ENCODE results near the gene CXCL1. TPM values are rescaled to one million over a fixed set of nuclear protein-coding genes. Genes with fewer than 3 reads are reported as not detected.

Gene CXCL1
- total and polyA plus RNA-seq, 5 experiments from 2014 or later, result not detected

DNA sequence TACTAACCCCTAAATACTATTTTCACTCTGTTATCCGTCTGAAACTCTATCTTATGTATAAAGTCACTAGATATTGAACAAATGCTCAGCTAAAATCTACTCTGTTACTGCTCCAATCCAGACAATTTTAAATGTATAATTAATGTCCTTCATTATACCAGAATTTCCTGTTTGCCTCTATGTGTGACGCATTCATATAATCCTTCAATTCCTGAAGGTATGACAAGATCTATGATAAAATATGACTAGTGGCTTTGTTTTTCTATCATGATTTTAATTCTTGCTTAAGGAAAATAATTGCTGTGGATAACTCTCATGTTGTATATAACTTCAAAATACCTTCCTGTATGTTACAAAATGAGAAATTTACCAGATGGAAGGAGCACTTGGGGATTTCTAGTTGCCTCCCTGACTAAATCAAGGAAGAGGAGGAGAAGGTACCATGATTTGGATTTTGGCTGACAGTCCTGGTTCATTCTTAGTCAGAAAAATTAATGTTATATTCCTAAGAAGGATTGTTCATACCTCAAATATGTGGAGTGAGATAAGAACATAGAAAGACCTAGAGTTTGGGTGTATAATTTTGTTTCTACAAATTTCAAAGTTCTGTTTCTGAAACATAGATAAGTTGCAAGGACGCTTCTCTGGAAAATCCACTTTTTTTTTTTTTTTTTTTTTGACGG lies 27.8 kb upstream of the CXCL1 start:
- Mint-ChIP-seq H3K4me1 (peaks cover 0 to 3% (median 1%) of the 10 kb centered on the region in 4 donors), H3K4me3 (no peak overlapping the region), H3K9me3 (peaks cover 0 to 4% (median 0%) of the 10 kb centered on the region in 9 donors), H3K36me3 (peaks cover 0 to 7% (median 0%) of the 10 kb centered on the region in 3 donors), H3K27me3 (peaks cover 10 to 28% (median 13%) of the 10 kb centered on the region in 5 donors), H3K27ac (no peak overlapping the region)
- POLR2A ChIA-PET, result no interaction called here
- ATAC-seq (no peak), DNase-seq (no peak)

DNA sequence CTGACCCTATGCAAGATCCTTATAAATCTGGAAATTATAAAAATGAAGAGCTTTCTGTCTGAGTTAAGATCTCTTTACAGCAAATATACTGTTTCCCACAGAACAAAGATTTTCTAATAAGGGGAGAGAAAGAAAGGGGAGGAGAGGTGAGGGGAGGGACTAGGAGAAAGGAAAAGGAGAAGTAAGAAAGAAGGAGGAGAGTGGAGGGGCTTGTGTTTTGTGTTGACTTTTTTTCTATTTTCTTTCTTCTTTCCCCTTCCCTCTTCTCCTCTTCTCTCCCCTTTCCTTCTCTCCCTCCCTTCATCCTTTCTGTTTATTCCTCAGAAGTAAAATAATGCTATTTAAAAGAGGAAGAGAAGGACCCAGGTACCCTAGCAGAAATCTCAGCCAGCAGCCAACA lies 26.5 kb upstream of the CXCL1 start:
- DNase-seq (no peak), ATAC-seq (no peak)
- POLR2A ChIA-PET, result no interaction called here
- H3K4me3 Mint-ChIP-seq, result no peak overlapping the region
- no peak overlapping the region for H3K27ac Mint-ChIP-seq
- peaks cover 2 to 15% (median 4%) of the 10 kb centered on the region in 5 donors for H3K27me3 Mint-ChIP-seq
- H3K9me3 Mint-ChIP-seq, result peaks cover 0 to 2% (median 0%) of the 10 kb centered on the region in 9 donors
- no peaks in the 10 kb centered on the region for H3K36me3 Mint-ChIP-seq
- no peaks in the 10 kb centered on the region for H3K4me1 Mint-ChIP-seq

DNA sequence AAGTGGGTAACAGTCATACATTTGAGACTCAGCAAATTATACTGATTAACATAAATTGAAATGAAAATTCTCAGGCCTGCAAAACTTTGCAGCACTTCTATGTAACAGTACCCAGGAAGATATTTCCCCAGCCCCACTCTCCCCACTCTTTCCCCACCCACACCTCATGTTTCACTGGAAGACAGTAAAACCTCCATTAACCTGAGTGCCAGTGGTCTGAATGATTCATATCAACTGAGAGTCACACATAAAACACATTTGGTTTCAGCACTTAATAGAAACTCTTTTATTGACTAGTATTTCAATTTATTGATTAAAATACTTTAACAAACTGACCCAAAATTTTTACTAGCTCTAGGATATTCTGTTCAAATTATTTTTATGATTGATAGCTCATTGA lies 25.8 kb upstream of the CXCL1 start:
- POLR2A ChIA-PET, result no interaction called here
- H3K36me3 Mint-ChIP-seq, result no peaks in the 10 kb centered on the region
- H3K9me3 Mint-ChIP-seq, result peaks cover 0 to 2% (median 0%) of the 10 kb centered on the region in 9 donors
- H3K27me3 Mint-ChIP-seq, result peaks cover 2 to 14% (median 4%) of the 10 kb centered on the region in 5 donors
- ATAC-seq (no peak), DNase-seq (no peak)
- no peaks in the 10 kb centered on the region for H3K4me1 Mint-ChIP-seq
- H3K4me3 Mint-ChIP-seq, result no peak overlapping the region
- no peak overlapping the region for H3K27ac Mint-ChIP-seq

DNA sequence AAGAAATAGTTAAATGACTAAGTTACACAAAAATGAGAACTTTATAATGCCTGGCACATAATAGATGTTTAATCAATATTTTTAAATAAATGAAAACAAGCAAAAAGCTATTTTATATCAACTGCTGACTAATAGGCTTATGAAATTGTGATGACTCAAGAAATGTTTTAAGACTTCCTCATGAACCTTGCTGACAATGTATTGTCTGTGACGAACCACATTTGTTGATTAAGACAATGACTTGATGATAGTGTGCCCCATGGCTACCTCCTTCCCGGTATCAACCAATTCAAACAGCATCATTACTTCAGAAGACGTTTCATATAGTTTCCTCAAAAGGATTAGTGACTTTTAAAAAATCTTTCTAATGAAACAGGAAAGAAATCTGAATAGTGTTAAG lies 24.8 kb upstream of the CXCL1 start:
- no peaks in the 10 kb centered on the region for H3K36me3 Mint-ChIP-seq
- H3K27ac Mint-ChIP-seq, result no peak overlapping the region
- DNase-seq (no peak), ATAC-seq (no peak)
- POLR2A ChIA-PET, result no interaction called here
- H3K27me3 Mint-ChIP-seq, result peaks cover 2 to 6% (median 4%) of the 10 kb centered on the region in 5 donors
- H3K4me3 Mint-ChIP-seq, result no peak overlapping the region
- H3K4me1 Mint-ChIP-seq, result no peaks in the 10 kb centered on the region
- peaks cover 0 to 2% (median 0%) of the 10 kb centered on the region in 9 donors for H3K9me3 Mint-ChIP-seq

DNA sequence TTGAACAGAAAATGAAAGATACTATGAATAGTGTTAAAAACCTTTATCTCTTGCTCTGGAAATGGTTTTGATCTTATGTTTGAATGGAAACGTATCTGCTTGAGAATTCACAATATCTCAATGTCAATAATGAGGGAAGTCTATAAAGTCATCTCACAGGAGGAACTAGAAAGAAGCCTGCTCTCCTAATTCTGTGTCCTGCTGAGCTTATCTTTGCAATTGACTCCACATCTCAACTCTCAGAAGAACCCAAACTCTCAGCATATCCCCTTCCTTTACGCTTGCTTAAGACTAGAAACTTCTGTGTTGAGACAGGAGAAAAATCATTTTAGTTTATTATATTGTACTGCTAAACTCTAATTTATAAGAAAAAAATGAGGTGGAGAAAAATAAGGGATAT lies 24.4 kb upstream of the CXCL1 start:
- H3K27me3 Mint-ChIP-seq, result peaks cover 0 to 2% (median 1%) of the 10 kb centered on the region in 5 donors
- DNase-seq, result no peak
- H3K4me1 Mint-ChIP-seq, result no peaks in the 10 kb centered on the region
- no peaks in the 10 kb centered on the region for H3K36me3 Mint-ChIP-seq
- H3K4me3 Mint-ChIP-seq, result no peak overlapping the region
- POLR2A ChIA-PET, result no interaction called here
- peaks cover 0 to 2% (median 0%) of the 10 kb centered on the region in 9 donors for H3K9me3 Mint-ChIP-seq
- H3K27ac Mint-ChIP-seq, result no peak overlapping the region
- no peak for ATAC-seq

DNA sequence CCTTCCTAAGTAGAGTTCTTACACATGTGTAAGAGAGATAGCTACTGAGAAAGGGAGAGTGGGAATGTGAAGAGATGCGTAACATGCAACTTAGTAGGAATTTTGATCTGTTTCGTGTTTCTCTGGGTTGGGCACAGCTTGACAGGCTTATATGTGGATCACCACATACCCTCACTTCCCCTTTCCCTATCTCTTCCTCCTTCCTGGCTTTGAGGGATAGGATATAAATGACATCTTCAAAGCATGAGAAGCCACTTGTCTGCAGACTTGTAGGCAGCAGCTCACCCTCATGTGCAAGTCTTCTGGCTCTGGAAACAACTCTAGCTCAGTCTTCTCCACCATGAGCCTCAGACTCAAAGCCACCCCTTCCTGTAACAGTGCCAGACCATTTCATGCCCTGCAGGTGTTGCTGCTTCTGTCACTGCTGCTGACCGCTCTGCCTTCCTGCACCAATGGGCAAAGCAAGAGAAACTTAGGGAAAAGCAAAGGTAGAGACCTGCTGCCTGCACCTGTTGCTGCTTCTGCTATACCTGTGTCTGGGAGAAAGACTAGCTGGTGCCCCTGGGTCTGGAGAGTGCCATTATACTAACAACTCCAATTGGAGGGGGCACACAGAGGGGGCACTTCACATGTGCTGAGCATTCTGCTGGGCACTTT lies 21.5 kb upstream of the CXCL1 start:
- no peak for ATAC-seq
- no peak for DNase-seq
- H3K27me3 Mint-ChIP-seq, result no peaks in the 10 kb centered on the region
- POLR2A ChIA-PET, result no interaction called here
- H3K4me3 Mint-ChIP-seq, result no peak overlapping the region
- H3K4me1 Mint-ChIP-seq, result no peaks in the 10 kb centered on the region
- H3K27ac Mint-ChIP-seq, result no peak overlapping the region
- H3K9me3 Mint-ChIP-seq, result peaks cover 0 to 4% (median 0%) of the 10 kb centered on the region in 9 donors
- H3K36me3 Mint-ChIP-seq, result no peaks in the 10 kb centered on the region

DNA sequence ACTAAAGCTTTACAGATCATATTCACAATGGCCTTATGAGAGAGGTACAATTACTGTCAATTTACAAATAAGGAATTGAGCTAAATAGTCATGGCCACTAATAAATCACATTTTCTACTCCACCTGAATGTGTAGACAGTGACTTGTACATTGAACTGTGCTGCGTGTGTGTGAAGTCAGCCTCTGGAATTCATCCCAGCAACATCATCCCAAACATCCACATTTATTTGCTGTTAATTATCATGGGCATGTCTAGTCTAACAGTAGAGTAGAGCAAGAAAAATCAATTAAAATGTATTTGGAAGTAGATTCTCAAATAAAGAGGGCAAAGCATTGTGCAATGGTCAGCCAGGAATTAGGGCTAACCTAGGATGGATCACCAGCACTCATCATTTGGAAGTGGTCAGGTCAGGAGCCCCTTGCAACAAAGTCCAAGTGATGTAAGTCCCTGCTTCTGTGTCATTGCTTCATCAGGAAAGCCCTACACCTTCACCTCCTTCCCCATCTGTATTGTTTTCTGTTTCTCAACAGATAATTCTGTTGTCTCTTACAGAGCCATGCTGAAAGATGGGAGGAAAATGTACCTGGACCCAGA lies 20.9 kb upstream of the CXCL1 start:
- Mint-ChIP-seq H3K27ac (no peak overlapping the region), H3K36me3 (no peaks in the 10 kb centered on the region), H3K4me1 (no peaks in the 10 kb centered on the region), H3K4me3 (no peak overlapping the region), H3K9me3 (peaks cover 0 to 4% (median 0%) of the 10 kb centered on the region in 9 donors), H3K27me3 (no peaks in the 10 kb centered on the region)
- no peak for ATAC-seq
- DNase-seq, result no peak
- POLR2A ChIA-PET, result no interaction called here

DNA sequence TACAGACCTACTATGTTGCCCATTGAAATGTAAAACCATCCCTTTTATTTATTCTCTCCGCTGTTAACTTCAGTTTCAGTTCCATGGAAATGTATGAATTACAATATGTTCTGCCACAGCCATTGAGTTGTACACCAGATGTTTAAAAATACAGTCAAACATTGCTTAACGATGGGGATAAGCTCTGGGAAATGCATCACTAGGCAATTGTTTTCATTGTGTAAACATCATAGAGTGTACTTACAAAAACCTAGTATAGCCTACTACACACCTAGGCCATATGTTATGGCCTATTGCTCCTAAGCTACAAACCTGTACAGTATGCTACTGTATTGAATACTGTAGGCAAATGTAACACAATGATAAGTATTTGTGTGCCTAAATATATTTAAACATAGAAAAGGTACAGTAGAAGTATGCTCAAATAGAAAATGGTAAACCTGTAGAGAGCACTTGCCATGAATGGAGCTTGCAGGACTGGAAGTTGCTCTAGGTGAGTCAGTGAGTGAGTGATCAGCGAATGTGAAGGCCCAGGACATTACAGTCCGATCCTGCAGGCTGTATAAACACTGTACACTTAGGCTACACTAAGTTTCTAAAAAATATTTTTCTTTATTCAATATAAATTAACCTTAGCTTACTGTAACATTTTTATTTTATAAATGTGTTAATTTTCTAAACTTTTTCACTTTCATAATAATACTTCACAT lies 18.8 kb upstream of the CXCL1 start:
- H3K36me3 Mint-ChIP-seq, result no peaks in the 10 kb centered on the region

DNA sequence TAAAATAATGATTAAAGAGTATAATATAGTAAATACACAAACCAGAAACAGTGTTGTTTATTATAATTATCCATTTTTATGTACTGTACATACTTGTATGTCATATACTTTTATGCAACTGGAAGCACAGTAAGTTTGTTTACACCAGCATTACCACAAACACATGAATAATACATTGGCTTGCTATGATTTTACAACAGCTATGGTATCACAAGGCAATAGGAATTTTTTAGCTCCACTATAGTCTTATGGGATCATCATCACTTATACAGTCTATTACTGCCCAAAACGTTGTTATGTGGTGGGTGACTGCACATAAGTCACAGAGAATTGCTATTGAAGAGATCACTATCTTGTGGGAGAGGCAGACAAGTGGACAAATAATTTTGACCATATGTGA lies 17.9 kb upstream of the CXCL1 start:
- Mint-ChIP-seq H3K4me3 (no peak overlapping the region), H3K36me3 (no peaks in the 10 kb centered on the region), H3K9me3 (peaks cover 0 to 4% (median 0%) of the 10 kb centered on the region in 9 donors), H3K4me1 (no peaks in the 10 kb centered on the region), H3K27ac (no peak overlapping the region), H3K27me3 (peaks cover 1 to 8% (median 5%) of the 10 kb centered on the region in 5 donors)
- ATAC-seq, result no peak
- DNase-seq, result no peak
- POLR2A ChIA-PET, result no interaction called here

More for the DNA sequence above, 18.8 kb upstream of the CXCL1 start:
- no peaks in the 10 kb centered on the region for H3K4me1 Mint-ChIP-seq
- no peak for DNase-seq
- ATAC-seq, result no peak
- POLR2A ChIA-PET, result no interaction called here
- peaks cover 1 to 8% (median 5%) of the 10 kb centered on the region in 5 donors for H3K27me3 Mint-ChIP-seq
- no peak overlapping the region for H3K4me3 Mint-ChIP-seq
- H3K27ac Mint-ChIP-seq, result no peak overlapping the region
- peaks cover 0 to 4% (median 0%) of the 10 kb centered on the region in 9 donors for H3K9me3 Mint-ChIP-seq

DNA sequence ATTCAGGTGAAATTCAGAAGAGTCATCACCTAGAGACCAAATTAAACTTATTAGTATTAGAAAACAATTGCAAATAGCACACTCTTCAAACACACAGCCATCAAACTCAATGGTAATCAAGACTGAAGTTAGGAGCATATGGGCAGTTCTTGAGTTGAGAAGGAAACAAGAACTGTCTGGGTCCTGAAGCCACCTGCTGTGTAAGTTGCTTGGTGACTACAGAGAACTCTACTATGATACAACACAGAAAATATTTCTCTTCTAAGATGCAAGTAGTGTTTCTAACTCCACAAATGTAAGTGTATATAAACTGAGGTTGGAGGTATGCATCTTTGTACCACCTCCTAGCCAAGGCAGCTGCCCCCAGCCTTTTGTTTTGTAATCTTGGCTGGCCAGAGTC lies 16.4 kb upstream of the CXCL1 start:
- POLR2A ChIA-PET, result no interaction called here
- H3K4me3 Mint-ChIP-seq, result no peak overlapping the region
- H3K4me1 Mint-ChIP-seq, result no peaks in the 10 kb centered on the region
- no peaks in the 10 kb centered on the region for H3K36me3 Mint-ChIP-seq
- H3K27ac Mint-ChIP-seq, result no peak overlapping the region
- peaks cover 0 to 4% (median 0%) of the 10 kb centered on the region in 9 donors for H3K9me3 Mint-ChIP-seq
- ATAC-seq (no peak), DNase-seq (no peak)
- H3K27me3 Mint-ChIP-seq, result peaks cover 1 to 8% (median 5%) of the 10 kb centered on the region in 5 donors

DNA sequence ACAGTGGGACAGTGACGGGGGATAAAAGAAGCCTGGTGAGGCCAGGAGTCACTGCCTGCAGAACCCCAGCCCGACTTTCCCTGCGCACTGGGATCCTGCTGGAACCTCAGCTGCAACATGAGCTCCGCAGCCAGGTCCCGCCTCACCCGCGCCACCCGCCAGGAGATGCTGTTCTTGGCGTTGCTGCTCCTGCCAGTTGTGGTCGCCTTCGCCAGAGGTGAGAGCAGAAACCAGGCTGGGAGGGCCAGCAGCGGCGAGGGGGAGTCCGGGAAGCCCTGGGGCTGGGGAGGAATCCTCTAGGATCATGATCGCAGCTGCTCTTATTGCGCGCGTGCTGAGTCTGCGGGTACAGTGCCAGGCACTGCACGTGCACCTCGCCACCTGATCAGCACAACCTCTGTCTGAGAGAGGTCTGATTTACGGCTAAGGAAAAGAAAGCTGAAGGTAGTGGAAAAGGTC lies 15.9 kb upstream of the CXCL1 start, which contains the start of gene PF4V1:
Gene PF4V1, plus strand, starts transcription at position 51 of the 459 bp plus-strand sequence. Its CDS starts 67 bp downstream, at position 118.
- ATAC-seq, result no peak
- POLR2A ChIA-PET, result no interaction called here

DNA sequence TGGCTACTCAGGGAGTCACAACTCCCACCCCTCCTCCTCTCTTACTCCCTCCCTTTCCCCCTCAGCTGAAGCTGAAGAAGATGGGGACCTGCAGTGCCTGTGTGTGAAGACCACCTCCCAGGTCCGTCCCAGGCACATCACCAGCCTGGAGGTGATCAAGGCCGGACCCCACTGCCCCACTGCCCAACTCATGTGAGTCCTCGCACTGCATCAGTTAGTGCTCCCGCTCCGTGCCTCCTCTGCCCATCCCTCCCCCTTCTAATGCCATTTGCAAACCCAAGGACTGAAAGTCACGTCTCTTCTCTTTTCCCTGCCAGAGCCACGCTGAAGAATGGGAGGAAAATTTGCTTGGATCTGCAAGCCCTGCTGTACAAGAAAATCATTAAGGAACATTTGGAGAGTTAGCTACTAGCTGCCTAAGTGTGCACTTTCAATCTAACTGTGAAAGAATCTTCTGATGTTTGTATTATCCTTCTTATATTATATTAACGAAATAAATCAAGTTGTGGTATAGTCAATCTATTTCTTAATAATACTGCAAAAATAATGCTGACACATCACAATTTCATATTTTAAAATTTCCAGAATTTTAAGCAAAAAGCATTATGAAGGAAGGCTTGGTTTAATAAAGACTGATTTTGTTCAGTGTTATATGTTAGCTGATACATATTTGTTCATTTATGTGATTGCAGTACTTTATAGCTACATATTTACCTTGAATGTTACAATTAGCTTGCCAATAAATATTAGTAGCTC lies 15.3 kb upstream of the CXCL1 start:
- DNase-seq, result no peak
- Mint-ChIP-seq H3K27me3 (peaks cover 1 to 8% (median 5%) of the 10 kb centered on the region in 5 donors), H3K4me1 (no peaks in the 10 kb centered on the region)

More for the DNA sequence above, 15.9 kb upstream of the CXCL1 start, which contains the start of gene PF4V1:
- Mint-ChIP-seq H3K27me3 (peaks cover 1 to 8% (median 5%) of the 10 kb centered on the region in 5 donors), H3K4me1 (no peaks in the 10 kb centered on the region), H3K9me3 (peaks cover 0 to 4% (median 0%) of the 10 kb centered on the region in 9 donors), H3K27ac (peak within 1 kb of the TSS in 1 of 10 donors; percentile 65), H3K4me3 (no peak within 1 kb of the TSS), H3K36me3 (no peaks in the 10 kb centered on the region)
- DNase-seq, result no peak

More for the DNA sequence above, 15.3 kb upstream of the CXCL1 start:
- no peak for ATAC-seq
- POLR2A ChIA-PET, result no interaction called here
- Mint-ChIP-seq H3K9me3 (peaks cover 0 to 4% (median 0%) of the 10 kb centered on the region in 9 donors), H3K27ac (peak overlapping the region in 1 of 10 donors; percentile 65), H3K4me3 (no peak overlapping the region), H3K36me3 (no peaks in the 10 kb centered on the region)
